PC-9 (cell line): ENCODE measurements around the gene NMD3.

ENCODE experiments used
- CTCF ChIP-seq: fragments of 200-600 bp; sonication (generic); conservative IDR thresholded peaks from 2 replicates; pipeline ENCODE4 v1.6.1; 2017; ENCODE audit warnings: mixed run types, antibody characterized with exemption, mild to moderate bottlenecking, moderate library complexity
- EZH2 ChIP-seq: fragments of 200-600 bp; sonication (generic); IDR thresholded peaks from 2 replicates; pipeline ENCODE4 v1.8.0; 2017; ENCODE audit warnings: antibody characterized with exemption, low read depth

GRCh38 chr3:161265916-161266571, 44.9 kb downstream of the NMD3 start:
- no peak for TF ChIP-seq CTCF
- TF ChIP-seq EZH2, result no peak
